HepG2 (cell line): ENCODE measurements around the gene RSKR. TPM values are rescaled to one million over a fixed set of nuclear protein-coding genes. Genes with fewer than 3 reads are reported as not detected.

Experiments
- ATAD3A ChIP-seq: sonication (generic); formaldehyde crosslinking; IDR thresholded peaks from 2 replicates; pipeline ENCODE4 v1.4.0; 2020; ENCODE audit warnings: missing genetic modification reagents
- CENPT ChIP-seq: sonication (generic); formaldehyde crosslinking; IDR thresholded peaks from 2 replicates; pipeline ENCODE4 v1.8.0; 2022; ENCODE audit warnings: low read depth, mild to moderate bottlenecking, moderate library complexity, missing genetic modification reagents
- CENPX ChIP-seq: sonication (generic); formaldehyde crosslinking; IDR thresholded peaks from 2 replicates; pipeline ENCODE4 v1.9.0; 2021; ENCODE audit warnings: mild to moderate bottlenecking, missing genetic modification reagents, moderate library complexity
- CREB3 ChIP-seq: sonication (generic); formaldehyde crosslinking; IDR thresholded peaks from 2 replicates; pipeline ENCODE4 v1.5.0; 2020; ENCODE audit warnings: missing genetic modification reagents
- GABPB1 ChIP-seq: IDR thresholded peaks from 2 replicates; pipeline ENCODE4 v1.6.1; 2016; ENCODE audit warnings: mild to moderate bottlenecking, missing genetic modification reagents, moderate library complexity, missing compliant biosample characterization
- HIVEP1 ChIP-seq: sonication (generic); formaldehyde crosslinking; IDR thresholded peaks from 2 replicates; pipeline ENCODE4 v1.4.0; 2020; ENCODE audit warnings: mild to moderate bottlenecking, missing genetic modification reagents
- IRX3 ChIP-seq: sonication (generic); formaldehyde crosslinking; IDR thresholded peaks from 2 replicates; pipeline ENCODE4 v1.8.1; 2023; ENCODE audit warnings: mild to moderate bottlenecking, low read depth, missing genetic modification reagents, borderline replicate concordance
- KLF16 ChIP-seq, 2 experiments: sonication (generic) in 1 of 2; formaldehyde crosslinking in 1 of 2; IDR thresholded peaks; 2 replicates each; pipeline versions ENCODE4 v1.6.1 to v1.8.0; 2016 to 2023; ENCODE audit warnings: missing genetic modification reagents in 2 of 2, missing compliant biosample characterization in 1 of 2
- MAFG ChIP-seq: sonication (generic); formaldehyde crosslinking; IDR thresholded peaks from 2 replicates; pipeline ENCODE4 v1.5.1; 2020; ENCODE audit warnings: mild to moderate bottlenecking, missing genetic modification reagents
- MTA3 ChIP-seq: sonication (generic); formaldehyde crosslinking; IDR thresholded peaks from 2 replicates; pipeline ENCODE4 v1.4.0; 2020; ENCODE audit warnings: missing genetic modification reagents
- NBN ChIP-seq: fragments of 450-650 bp; conservative IDR thresholded peaks from 2 replicates; pipeline ENCODE4 v1.6.1; 2017
- NCOR1 ChIP-seq: fragments of 200-600 bp; sonication (generic); IDR thresholded peaks from 2 replicates; pipeline ENCODE4 v1.7.0; 2017; ENCODE audit warnings: antibody characterized with exemption, low read length, borderline replicate concordance
- NR2C2 ChIP-seq: sonication (generic); formaldehyde crosslinking; IDR thresholded peaks from 2 replicates; pipeline ENCODE4 v1.4.0; 2020; ENCODE audit warnings: missing genetic modification reagents, mild to moderate bottlenecking, moderate library complexity, borderline replicate concordance
- PHF20 ChIP-seq: sonication (generic); formaldehyde crosslinking; IDR thresholded peaks from 2 replicates; pipeline ENCODE4 v1.5.0; 2020; ENCODE audit warnings: mild to moderate bottlenecking, missing genetic modification reagents
- PRDM10 ChIP-seq: sonication (generic); formaldehyde crosslinking; IDR thresholded peaks from 2 replicates; pipeline ENCODE4 v1.4.0; 2020; ENCODE audit warnings: low read depth, missing genetic modification reagents
- SP5 ChIP-seq: IDR thresholded peaks from 2 replicates; pipeline ENCODE4 v1.6.1; 2016; ENCODE audit warnings: low read depth, borderline replicate concordance
- TCF7 ChIP-seq: sonication (generic); IDR thresholded peaks from 2 replicates; pipeline ENCODE4 v1.6.1; 2016; ENCODE audit warnings: antibody characterized with exemption, low read depth
- TRIM24 ChIP-seq: sonication (generic); formaldehyde crosslinking; IDR thresholded peaks from 2 replicates; pipeline ENCODE4 v1.8.0; 2022; ENCODE audit warnings: mild to moderate bottlenecking, missing genetic modification reagents
- ZBTB2 ChIP-seq: sonication (generic); formaldehyde crosslinking; IDR thresholded peaks from 2 replicates; pipeline ENCODE4 v1.8.0; 2022; ENCODE audit warnings: low read depth, missing genetic modification reagents
- ZFY ChIP-seq: sonication (generic); formaldehyde crosslinking; IDR thresholded peaks from 2 replicates; pipeline ENCODE4 v1.4.0; 2020; ENCODE audit warnings: missing genetic modification reagents
- ZNF644 ChIP-seq: IDR thresholded peaks from 2 replicates; pipeline ENCODE4 v1.6.1; 2016; ENCODE audit warnings: low read depth
- polyA plus RNA-seq, 8 experiments: library from polyadenylated mRNA; depleted of rRNA in 3 of 8; stranded (reverse) in 7 of 8; unstranded in 1 of 8; fragments of >200 nt; fragmentation: Illumina TruSeq in 4 of 8; extraction: Trizol in 4 of 8; gene quantifications; 2 replicates each; pipeline versions ENCODE4 v1.2.1 to v1.2.3, GENCODE V29; 2011 to 2016; ENCODE audit warnings: low read depth in 4 of 8, missing spikeins in 1 of 8, mixed read lengths in 1 of 8; ENCODE audit not compliant: insufficient read depth in 1 of 8
- total RNA-seq, 5 experiments: library from RNA; depleted of rRNA; stranded (reverse); fragments of >200 nt; fragmentation: Illumina TruSeq; extraction: Trizol; gene quantifications; 2 replicates each; pipeline ENCODE4 v1.2.3, GENCODE V29; 2016; ENCODE audit warnings: low read depth in 1 of 5
- TF ChIP-seq, protein P1 (sequence below): sonication (generic); formaldehyde crosslinking; IDR thresholded peaks from 2 replicates; pipeline ENCODE4 v1.4.0; 2020; ENCODE audit warnings: mild to moderate bottlenecking, missing genetic modification reagents, borderline replicate concordance

The RSKR gene
- total and polyA plus RNA-seq, 2 of the 13 experiments (the other 11 are each of a cell fraction or from before 2014, with no cell fraction given): 5.0 to 10.4 TPM

GRCh38 chr17:28576758-28577465, 37.1 kb downstream of the RSKR start, which contains the start of gene ALDOC (continued):
- TF ChIP-seq PRDM10 (CRISPR knock-in tag): 0 out of 2 replicates have a peak, but pooled peaks have one; percentile 37
- TF ChIP-seq ZFY (CRISPR knock-in tag): no peak
- no peak for TF ChIP-seq CREB3 (CRISPR knock-in tag)
- no peak; the same call in 1 of the 2 replicates for TF ChIP-seq NCOR1
- no peak for TF ChIP-seq MTA3 (CRISPR knock-in tag)
- no peak for TF ChIP-seq IRX3 (CRISPR knock-in tag)
- TF ChIP-seq, protein P1, sequence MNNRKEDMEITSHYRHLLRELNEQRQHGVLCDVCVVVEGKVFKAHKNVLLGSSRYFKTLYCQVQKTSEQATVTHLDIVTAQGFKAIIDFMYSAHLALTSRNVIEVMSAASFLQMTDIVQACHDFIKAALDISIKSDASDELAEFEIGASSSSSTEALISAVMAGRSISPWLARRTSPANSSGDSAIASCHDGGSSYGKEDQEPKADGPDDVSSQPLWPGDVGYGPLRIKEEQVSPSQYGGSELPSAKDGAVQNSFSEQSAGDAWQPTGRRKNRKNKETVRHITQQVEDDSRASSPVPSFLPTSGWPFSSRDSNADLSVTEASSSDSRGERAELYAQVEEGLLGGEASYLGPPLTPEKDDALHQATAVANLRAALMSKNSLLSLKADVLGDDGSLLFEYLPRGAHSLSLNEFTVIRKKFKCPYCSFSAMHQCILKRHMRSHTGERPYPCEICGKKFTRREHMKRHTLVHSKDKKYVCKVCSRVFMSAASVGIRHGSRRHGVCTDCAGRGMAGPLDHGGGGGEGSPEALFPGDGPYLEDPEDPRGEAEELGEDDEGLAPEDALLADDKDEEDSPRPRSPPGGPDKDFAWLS: no peak
- no peak for TF ChIP-seq MAFG (CRISPR knock-in tag)
- no peak for TF ChIP-seq TCF7
- TF ChIP-seq ZNF644: no peak
- no peak for TF ChIP-seq TRIM24 (CRISPR knock-in tag)
- TF ChIP-seq ZBTB2 (CRISPR knock-in tag): no peak
- TF ChIP-seq NBN: no peak
- TF ChIP-seq SP5 (CRISPR knock-in tag): peak; percentile 77
- peak; percentile 60; the same call in 1 of the 2 replicates for TF ChIP-seq GABPB1 (CRISPR knock-in tag)
- TF ChIP-seq ATAD3A: no peak
- TF ChIP-seq NR2C2 (CRISPR knock-in tag): peak; percentile 67; the same call in 1 of the 2 replicates
- TF ChIP-seq KLF16 (CRISPR knock-in tag; IDR thresholded peaks at IDR 0.05): peak in 1 of 2 experiments; percentile 75; a peak in 1 of 4 replicates
- no peak for TF ChIP-seq CENPT
- TF ChIP-seq PHF20 (CRISPR knock-in tag): no peak
- TF ChIP-seq CENPX (CRISPR knock-in tag): no peak
- TF ChIP-seq HIVEP1 (CRISPR knock-in tag): 0 out of 2 replicates have a peak, but pooled peaks have one; percentile 62
